NCI-H2029 (cell line): ENCODE measurements around the gene MND1.
"Not testable (repeated sequence)": the region's sequence is repeated elsewhere in the genome, so short reads cannot be mapped to it uniquely, and the experiment has no call there.

Source experiments
- DNase-seq: peaks from one replicate; lab custom pipeline; 2025; lab: John Stamatoyannopoulos, UW

Gene MND1

DNA sequence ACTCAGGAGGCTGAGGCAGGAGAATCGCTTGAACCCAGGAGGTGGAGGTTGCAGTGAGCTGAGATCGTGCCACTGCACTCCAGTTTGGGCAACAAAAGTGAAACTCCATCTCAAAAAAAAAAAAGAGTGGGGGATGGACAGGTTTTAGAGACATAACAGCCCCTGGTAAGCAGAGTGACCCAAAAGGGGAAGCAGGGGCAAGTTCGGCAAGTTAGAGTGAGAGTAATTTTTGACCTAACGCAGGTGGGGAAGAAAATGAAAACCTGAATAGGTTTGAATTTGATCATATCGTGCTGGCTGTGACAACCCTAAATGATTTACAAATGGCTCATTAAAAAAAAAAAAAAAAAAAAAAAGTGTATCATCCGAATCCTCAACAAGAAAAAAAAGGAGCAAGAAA, 96.0 kb downstream of the MND1 start:
- DNase-seq, result no peak

- no peak for DNase-seq
Observed at GRCh38 chr4:153447175-153447905, 102.9 kb downstream of the MND1 start.

GRCh38 chr4:153448003-153448731, 103.7 kb downstream of the MND1 start:
- no peak for DNase-seq

DNA sequence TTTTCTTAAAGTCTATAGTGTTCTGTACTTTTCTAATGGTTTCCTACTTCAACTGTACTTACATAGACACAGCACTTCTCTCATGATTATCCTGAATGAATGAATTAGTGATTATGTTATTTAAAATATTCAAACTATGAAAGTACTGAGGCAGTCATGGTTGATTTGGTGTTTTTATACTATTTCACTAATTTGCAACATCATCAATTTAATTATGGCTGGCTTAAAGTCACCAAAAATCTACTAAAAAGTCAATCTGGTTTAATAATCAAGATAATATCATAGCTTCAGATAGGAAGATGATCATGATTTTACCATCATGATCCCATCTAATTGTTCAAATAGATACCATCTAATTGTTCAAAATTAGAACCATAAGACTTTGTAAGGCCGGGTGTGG, 104.8 kb downstream of the MND1 start:
- no peak for DNase-seq

DNA sequence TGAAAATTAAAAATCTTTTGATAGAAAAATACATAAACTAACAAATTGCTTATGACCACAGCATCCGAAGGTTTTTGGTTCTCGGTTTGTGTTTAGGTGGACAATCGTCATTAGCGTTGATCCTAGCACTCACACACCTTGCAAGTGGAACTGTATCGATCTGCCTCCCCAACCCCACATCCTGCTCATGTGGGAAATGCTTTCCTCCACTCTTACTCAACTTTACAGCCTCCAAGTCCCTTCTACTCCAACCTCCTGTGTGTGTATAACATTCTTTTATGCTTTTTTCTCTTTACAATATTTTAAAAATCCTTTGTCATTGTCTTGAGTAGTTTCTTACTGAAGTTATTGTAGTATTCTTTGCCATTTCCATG, 106.0 kb downstream of the MND1 start:
- no peak for DNase-seq

GRCh38 chr4:153451145-153451544, 106.7 kb downstream of the MND1 start:
- not testable (repeated sequence) for DNase-seq

DNA sequence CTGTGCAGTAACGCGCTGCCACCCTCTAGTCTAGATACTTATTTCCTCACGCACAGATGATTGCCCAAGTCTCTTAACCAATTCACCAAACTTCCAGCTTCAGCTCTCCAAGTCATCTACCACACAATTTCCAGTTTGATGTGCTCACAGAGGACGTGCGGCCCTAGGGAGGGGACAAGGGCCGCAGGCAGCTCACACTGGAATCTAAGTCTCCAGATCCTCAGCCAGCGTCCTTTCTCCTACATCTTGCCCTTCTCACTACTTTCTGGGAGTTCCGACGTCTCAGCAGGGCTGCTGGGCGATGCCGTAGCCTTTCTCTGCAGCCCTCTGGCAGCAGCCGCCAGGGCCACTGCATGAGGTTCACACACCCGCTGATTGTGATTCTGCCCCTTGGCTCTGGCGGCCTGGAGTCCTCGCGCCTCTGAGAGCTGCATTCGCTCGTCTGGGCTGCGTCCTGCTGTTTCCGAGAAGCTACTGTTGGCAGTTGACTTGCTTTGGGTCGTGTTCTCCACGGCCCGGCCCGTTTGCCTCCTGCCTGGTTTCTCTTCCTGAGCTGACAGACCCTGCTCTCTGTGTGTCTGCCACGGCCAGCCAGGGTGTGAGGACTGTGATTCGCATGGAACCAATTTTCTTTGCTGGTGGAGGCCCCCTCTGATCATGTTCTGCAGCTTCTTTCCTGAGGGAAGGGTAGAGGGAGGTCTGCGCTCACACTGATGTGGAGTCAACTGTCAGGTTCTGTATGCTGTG, 107.6 kb downstream of the MND1 start:
- no peak for DNase-seq

DNA sequence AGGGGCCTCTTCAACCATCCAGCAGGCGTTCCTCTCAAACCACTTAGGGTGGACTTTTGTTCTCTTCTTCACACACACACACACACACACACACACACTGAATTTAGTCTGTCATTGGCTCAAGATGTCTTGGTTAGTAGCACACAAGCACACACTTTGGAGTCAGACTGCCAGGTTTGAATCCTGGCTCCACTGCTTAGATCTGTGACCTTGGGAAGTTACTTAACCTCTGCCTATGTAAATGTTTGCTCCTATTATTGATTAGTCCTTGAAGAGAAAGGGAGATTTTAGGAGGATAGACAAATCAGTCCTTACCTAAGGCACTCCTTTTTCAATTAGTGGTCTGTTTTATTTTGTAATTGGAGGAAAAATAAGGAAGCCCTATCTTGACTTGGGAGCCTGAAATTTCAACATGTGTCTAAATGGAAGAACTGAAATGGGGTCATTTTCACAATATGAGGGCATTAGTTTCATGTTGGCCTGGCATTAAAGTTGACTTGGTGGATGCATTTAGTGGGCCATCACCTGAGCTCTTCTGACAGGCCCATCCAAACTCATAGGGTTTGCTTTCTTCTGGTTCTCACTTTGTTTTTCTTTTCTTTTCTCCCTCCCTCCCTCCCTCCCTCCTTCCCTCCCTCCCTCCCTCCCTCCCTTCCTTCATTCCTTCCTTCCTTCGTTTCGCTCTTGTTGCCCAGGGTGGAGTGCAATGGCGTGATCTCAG, 108.3 kb downstream of the MND1 start:
- DNase-seq, result no peak

DNA sequence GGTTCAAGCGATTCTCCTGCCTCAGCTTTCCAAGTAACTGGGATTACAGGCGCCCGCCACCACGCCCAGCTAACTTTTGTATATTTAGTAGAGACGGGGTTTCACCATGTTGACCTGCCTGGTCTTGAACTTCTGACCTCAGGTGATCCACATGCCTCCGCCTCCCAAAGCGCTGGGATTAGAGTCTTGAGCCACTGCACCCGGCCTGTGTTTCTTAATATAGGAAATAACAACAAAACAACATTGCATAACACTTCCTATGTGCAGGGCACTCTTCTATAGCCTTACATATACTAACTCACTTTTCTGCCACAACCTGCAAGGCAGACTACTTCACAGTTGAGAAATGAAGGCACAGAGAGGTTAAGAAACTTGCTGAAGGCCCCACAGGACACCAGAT, 108.9 kb downstream of the MND1 start:
- DNase-seq, result no peak

- no peak for DNase-seq
Observed at GRCh38 chr4:153458969-153459368, 114.5 kb downstream of the MND1 start.

DNA sequence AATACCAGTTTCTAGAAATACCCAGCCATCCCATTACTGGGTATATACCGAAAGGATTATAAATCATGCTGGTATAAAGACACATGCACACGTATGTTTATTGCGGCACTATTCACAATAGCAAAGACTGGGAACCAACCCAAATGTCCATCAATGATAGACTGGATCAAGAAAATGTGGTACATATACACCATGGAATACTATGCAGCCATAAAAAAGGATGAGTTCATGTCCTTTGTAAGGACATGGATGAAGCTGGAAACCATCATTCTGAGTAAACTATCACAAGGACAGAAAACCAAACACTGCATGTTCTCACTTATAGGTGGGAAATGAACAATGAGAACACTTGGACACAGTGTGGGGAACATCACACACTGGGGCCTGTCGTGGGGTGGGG, 117.1 kb downstream of the MND1 start:
- not testable (repeated sequence) for DNase-seq

GRCh38 chr4:153464068-153464467, 119.6 kb downstream of the MND1 start:
- DNase-seq, result no peak
